Left cardiac atrium (tissue), 4 donors: Measurements from ENCODE around the gene SF1. TPM values are rescaled to one million over a fixed set of nuclear protein-coding genes. Genes with fewer than 3 reads are reported as not detected.

Experiments used
- ATAC-seq, 2 donors: fragments of 200-7000 bp; cut with Tn5 transposase; one replicate each; pipeline ENCODE4 v1.9.1; 2020; ENCODE audit warnings: mild to moderate bottlenecking in 2 of 2, moderate library complexity in 2 of 2
- DNase-seq: peaks from one replicate; pipeline ENCODE4 v3.0.0-alpha.2; 2020
- intact Hi-C, 2 donors: fragments of 100-400 bp; cut with DNase I; formaldehyde crosslinking; loops; one replicate each; pipeline versions ENCODE4 v1.14.1 to v1.15.1; 2022 to 2023
- total RNA-seq, 2 donors: library from RNA; stranded (reverse); fragmentation: NEBNext Ultra II Directional; extraction: Animal tissue kit (Norgen Biotek cat#: 25700); gene quantifications; one replicate each; pipeline ENCODE4 v1.2.1, GENCODE V29; 2021
- donor health status: DM: no; HTN: yes; CAD: no.
- donor health status: DM: no; HTN: yes; CAD: no; lungs with severe emphysema.
- donor health status: DM: yes; HTN: yes; CAD: no.
- donor health status: Dilated cardiomyopathy.

The SF1 gene
- total RNA-seq, 2 donors from 2014 or later: 154 to 208 TPM

DNA sequence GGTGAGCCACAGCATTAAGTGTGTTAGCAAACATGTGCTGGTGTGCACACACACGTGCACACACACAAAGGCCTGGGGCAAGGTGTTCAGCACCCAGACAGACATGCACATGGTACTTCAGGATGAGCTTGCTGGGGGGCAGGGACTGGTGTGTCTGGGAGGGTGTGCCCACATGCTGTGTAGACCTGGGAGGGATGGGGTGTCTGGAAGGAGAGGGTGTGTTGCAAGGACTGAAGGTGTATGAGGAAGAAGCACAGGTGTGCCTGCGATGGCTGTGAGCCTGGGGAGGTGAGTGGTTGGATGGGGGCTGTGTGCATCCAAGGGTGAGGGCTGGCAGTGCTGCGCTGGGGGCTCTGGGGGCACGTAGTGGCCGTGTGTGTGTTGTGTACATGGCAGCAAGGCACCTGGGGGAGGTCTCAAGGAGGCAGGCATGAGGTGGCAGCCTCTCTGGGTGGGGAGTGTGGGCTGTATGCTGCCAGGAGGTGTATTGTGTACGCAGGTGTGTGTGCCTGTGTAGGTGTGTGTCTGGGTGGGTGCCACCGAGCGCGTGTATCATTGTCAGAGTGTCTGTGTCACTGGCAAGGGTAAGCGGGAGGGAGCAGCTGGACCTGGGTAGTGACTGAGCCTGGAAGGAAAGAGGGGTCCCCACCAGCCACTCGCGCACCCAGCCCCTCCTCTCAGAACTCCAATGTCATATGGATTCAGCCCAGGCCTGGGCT, 57.5 kb downstream of the SF1 start:
- intact Hi-C loops: loop anchor here (2.0 to 5.0 kb wide), 2 partner anchors 33 to 168 kb away; no protein-coding TSS in a partner anchor
- ATAC-seq: no peak
- no peak for DNase-seq

DNA sequence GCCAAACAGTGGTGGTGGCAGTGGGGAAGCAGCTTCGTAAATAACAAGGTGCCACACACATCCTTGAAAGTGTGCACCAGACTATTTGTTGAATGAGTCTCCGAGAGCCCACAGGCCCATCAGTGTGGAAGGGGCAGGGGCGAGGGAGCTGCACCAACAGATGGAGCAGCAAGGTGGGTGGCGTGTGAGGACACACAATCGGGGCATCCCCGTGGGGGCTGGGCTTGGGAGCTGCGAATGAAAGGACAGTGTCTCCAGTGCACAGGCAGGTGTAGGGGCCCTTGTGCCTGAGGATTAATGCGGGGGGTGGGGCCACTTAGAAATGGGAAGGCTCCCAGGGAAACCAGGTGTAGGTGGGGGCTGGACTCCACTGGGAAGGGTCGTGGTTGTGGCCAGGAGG, 58.2 kb downstream of the SF1 start:
- ATAC-seq (no peak), DNase-seq (no peak)
- intact Hi-C loops: loop anchor here (2.0 to 5.0 kb wide), 2 partner anchors 33 to 167 kb away; no protein-coding TSS in a partner anchor

DNA sequence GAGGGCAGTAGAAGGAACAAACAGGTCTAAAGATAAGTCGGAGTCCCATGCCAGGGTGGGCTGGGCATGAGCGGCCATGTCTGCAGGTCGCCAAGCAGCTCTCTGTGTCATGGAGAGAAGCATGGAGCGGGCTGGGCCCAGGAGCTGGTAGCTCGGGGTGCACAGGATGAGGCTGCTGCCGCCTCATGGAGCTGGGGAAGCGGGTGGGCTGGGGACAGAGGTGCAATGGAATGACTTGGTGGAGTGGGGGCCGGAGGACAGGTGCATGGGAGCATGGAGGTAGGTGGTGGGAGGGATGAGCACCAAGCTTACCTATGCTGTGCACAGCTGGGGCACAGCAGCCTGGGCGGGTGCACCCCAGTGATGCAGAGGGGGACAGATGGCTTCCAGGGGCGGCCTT, 58.9 kb downstream of the SF1 start:
- no peak for DNase-seq
- no peak for ATAC-seq
- intact Hi-C loops: no loop called here

DNA sequence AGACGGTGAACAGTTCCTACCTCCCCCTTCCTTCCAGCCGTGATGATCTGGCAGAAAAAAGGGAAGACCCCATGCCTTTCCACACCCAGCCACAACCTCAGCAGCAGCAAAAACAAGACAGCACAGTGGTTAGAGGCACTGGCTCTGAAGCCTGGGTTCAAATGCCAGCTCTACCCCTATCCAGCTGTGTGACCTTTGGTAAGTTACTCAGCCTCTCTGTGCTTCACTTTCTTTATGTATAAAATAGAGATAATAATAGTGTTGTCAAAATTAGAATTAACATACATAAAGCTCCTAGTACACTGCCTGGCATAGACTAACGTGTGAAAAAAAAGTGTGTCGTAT, 59.6 kb downstream of the SF1 start:
- ATAC-seq (no peak), DNase-seq (no peak)
- intact Hi-C loops: no loop called here

DNA sequence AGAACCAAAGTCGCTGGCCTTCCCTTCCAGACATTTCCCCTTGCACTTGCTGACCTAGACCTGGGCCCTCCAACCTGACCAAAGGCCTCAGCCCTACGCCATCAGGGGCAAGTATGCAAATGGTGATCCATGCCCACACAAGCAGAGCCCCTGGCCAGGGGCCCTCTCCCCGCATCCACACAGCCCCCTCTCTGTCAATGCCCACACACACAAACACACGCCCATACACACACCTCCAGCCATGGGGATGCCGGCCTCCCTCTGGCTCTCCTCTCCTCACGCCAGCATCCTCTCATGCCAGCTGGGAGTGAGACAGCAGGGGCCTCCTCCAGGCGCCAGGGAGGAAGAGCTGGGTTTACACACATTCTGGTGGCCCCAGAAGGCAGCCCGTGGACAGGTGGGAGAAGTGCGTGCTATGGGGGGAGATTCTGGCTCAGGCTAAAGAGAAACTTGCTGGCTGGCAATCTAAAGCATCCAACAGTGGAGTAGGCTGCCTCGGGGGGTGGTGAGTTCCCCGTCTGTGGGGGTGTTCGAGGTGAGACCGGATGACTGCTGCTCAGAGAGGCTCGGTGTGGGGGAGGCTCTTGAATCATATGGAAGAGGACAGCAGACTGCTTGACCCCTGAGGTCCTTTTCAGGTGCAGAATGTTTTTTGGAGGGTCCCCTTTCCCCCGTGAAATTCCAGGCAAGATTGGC, 60.1 kb downstream of the SF1 start:
- intact Hi-C loops: no loop called here
- no peak for DNase-seq
- no peak for ATAC-seq

DNA sequence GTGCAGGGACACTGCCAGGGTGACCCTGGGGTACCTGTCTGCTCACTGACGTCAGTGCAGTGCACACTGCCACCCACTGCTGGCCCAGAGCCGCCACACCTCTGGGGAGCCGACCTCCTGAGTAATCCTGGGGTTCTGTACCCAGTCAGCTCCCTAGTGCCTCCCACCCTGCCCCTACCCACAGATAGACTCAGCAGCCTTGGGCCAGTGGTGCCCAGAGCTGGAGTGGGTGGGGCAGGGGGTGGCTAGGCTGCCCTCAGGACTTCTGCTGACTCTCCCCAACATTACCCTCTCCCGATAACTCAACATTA, 61.1 kb downstream of the SF1 start:
- ATAC-seq: no peak
- intact Hi-C loops: no loop called here
- DNase-seq: no peak

DNA sequence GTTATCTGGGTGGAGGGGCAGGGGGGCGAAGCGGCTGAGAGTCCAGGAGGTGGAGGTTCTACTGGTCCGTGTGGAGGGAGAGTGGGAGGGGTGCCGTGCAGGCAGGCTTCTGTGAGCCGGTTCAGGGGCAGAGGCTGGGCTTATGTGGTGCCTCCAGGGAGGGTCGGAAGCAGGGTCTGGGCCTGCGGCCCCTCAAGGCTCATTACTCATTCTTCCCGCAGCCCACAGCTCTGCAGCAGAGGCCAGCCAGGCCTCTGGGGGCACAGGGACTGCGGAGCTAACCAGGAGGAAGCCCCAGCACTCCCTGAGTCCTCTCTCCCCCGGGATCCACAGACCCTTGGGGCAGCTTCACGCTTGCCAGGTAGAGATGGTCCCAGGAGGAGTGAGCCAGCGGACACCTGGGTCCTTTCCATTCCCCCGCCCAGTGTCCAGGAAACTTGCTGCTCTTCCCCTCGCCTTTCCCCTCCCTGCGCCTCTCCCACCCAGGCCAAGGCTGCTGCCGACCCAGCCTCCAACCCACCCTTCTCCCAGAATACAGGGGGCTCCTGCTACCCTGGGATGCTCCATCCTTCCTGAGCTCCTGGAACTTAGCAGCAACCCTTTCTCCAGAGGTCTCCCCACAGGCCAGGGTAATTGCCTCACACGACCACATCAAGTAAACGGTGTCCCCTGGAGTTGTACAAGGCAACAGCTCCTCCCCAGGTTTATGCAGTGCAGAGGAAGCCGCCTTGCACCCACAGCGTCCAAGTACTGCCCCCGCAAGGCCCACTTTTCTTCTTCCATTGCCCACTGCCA, 61.7 kb downstream of the SF1 start:
- DNase-seq (no peak), ATAC-seq (no peak)
- intact Hi-C loops: no loop called here

DNA sequence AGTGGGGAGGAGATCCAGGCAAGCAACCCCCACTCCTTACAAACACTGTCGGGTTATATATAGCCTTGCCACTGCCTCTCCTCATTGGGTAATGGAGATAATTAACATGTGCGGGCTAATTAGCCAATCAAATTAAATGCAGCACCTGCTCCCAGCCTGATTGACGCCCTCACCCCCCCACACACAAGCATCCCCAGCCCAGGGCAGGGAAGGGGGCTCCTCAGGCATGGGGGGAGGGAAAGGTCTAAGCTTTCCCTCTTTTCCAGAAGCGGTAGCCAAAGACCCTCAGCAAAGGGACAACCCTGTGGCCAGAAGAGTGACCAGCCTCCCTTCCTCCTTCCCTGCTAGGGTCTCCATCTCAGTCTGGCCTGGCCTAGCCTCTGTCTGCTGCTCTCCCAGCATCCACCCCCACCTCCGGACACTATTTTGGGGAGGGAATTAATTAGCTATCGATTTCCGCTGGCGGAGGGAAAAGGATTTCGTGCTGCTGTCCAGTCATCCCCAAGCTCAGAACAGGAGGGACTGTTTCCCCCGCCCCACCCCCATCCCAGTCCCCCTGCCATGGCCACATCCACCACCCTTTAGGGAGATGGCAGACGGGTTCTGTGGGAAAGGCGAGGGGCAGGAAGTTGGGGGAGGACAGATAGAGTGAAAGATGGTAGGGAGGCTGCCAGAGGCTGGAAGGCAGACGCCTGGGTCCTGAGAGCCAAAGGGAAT, 62.4 kb downstream of the SF1 start:
- DNase-seq (no peak), ATAC-seq (no peak)
- intact Hi-C loops: no loop called here

DNA sequence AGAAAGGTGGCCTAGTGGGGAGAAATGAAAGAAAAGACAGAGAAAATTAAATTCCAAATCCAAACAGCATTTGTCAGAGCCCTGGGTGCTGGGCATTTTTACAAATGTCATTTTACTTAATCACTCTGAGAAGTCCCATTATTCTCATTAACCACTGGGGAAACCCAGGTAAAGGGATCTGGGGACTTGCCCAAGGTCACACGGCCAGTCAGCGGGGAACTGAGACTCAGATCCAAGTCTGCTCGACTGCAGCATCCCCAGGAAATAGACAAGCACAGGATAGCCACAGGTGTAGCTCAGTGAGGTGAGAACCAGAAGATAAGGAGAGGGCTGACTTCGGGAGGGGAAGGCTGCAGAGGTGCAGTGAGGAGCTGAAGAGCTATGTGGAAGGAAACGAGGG, 63.2 kb downstream of the SF1 start:
- DNase-seq (no peak), ATAC-seq (no peak)
- intact Hi-C loops: no loop called here

DNA sequence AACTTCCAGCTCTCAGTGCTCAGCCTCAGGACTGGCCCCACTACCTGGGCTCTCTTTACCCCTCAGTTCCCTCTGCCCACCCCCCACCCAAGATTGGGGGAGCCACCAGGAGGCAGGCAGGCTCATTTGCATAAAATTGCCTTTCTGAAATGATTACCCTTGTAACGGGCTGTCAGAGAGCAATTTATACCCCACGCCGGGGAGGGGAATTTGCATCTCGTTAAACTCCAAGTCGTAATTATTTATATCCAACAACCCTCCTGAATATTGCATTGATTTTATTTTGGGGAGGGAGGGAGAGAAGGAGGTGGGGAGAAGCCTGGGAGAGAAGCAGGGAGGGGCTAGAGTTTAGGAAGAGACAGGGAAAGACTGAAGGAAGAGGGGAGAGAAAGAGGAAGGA, 63.7 kb downstream of the SF1 start:
- no peak for ATAC-seq
- intact Hi-C loops: no loop called here
- DNase-seq: no peak

Other genes with a start within 250 kb of the SF1 start
- not detected for gene SLC22A11, start 222.6 kb downstream of the SF1 start, total RNA-seq
- not detected for gene SLC22A12, start 187.3 kb downstream of the SF1 start, total RNA-seq
- 1 to 10 TPM; 3.9 to 4.0 TPM for gene NRXN2, start 55.3 kb downstream of the SF1 start, total RNA-seq
- gene RASGRP2, start 34.4 kb downstream of the SF1 start, total RNA-seq: 10 to 100 TPM; 25.3 to 37.1 TPM
- gene PYGM, start 18.6 kb downstream of the SF1 start, total RNA-seq: 10 to 100 TPM; 31.3 to 48.6 TPM
- gene MAP4K2, start 24.7 kb upstream of the SF1 start, total RNA-seq: 10 to 100 TPM in 1 of 2 donors, 1 to 10 TPM in 1; 10.0 to 10.4 TPM
- gene MEN1, start 32.0 kb upstream of the SF1 start, total RNA-seq: 10 to 100 TPM in 1 of 2 donors, 1 to 10 TPM in 1; 9.0 to 12.3 TPM
- under 1 TPM; 0.55 to 0.65 TPM for gene CDC42BPG, start 66.1 kb upstream of the SF1 start, total RNA-seq
- gene EHD1, start 100.1 kb upstream of the SF1 start, total RNA-seq: 10 to 100 TPM; 36.6 to 43.1 TPM
- 10 to 100 TPM; 12.3 to 14.6 TPM for gene ATG2A, start 138.7 kb upstream of the SF1 start, total RNA-seq
- gene PPP2R5B, start 146.1 kb upstream of the SF1 start, total RNA-seq: 10 to 100 TPM; 17.9 to 20.5 TPM
- not detected for gene GPHA2, start 157.4 kb upstream of the SF1 start, total RNA-seq
- not detected for gene MAJIN, start 193.6 kb upstream of the SF1 start, total RNA-seq
- gene BATF2, start 218.4 kb upstream of the SF1 start, total RNA-seq: 1 to 10 TPM; 1.4 to 1.6 TPM
- 100 to 1,000 TPM; 110 to 116 TPM for gene ARL2, start 235.6 kb upstream of the SF1 start, total RNA-seq
- gene SNX15, start 248.9 kb upstream of the SF1 start, total RNA-seq: 10 to 100 TPM; 17.2 to 20.1 TPM